Stomach smooth muscle (tissue), 2 donors: Measurements from ENCODE around the gene SLC25A34.

Experiments
- H3K27ac ChIP-seq: one replicate; pipeline ENCODE4 v1.7.0; 2013; ENCODE audit warnings: mild to moderate bottlenecking, low read length, inconsistent platforms
- H3K27me3 ChIP-seq, 2 donors: one replicate each; pipeline ENCODE4 v1.7.0; 2013; ENCODE audit warnings: low read length in 2 of 2; ENCODE audit not compliant: insufficient read depth in 2 of 2, control insufficient read depth in 1 of 2
- H3K36me3 ChIP-seq, 2 donors: one replicate each; pipeline ENCODE4 v1.7.0; 2013; ENCODE audit warnings: low read length in 2 of 2; ENCODE audit not compliant: control insufficient read depth in 2 of 2, insufficient read depth in 2 of 2
- H3K4me1 ChIP-seq: one replicate; pipeline ENCODE4 v1.7.0; 2013; ENCODE audit warnings: low read length; ENCODE audit not compliant: control insufficient read depth, insufficient read depth
- H3K4me3 ChIP-seq, 2 donors: one replicate each; pipeline ENCODE4 v1.7.0; 2013; ENCODE audit warnings: low read length in 2 of 2
- H3K9ac ChIP-seq, 2 donors: one replicate each; pipeline ENCODE4 v1.7.0; 2013; ENCODE audit warnings: low read length in 2 of 2, mild to moderate bottlenecking in 1 of 2
- H3K9me3 ChIP-seq, 2 donors: one replicate each; pipeline ENCODE4 v1.7.0; 2013; ENCODE audit warnings: low read length in 2 of 2; ENCODE audit not compliant: control insufficient read depth in 2 of 2
- donor health status: healthy.
- donor health status: Pancreatic carcinoma.

The SLC25A34 gene

GRCh38 chr1:15740924-15741850 lies 5.1 kb downstream of the SLC25A34 start:
- H3K4me1 ChIP-seq = peaks cover 6% of the 10 kb centered on the region
- H3K9ac ChIP-seq = no peak overlapping the region

GRCh38 chr1:15742339-15742801 lies 6.3 kb downstream of the SLC25A34 start, which contains the start of gene TMEM82:
Gene TMEM82 (plus strand): TSS chr1:15742499. CDS start chr1:15742560, 61 bp downstream.
- H3K27ac ChIP-seq = no peak within 1 kb of the TSS

More at GRCh38 chr1:15740924-15741850, 5.1 kb downstream of the SLC25A34 start:
- H3K9me3 ChIP-seq = no peaks in the 10 kb centered on the region
- H3K27me3 ChIP-seq = no peaks in the 10 kb centered on the region
- H3K4me3 ChIP-seq = no peak overlapping the region
- no peaks in the 10 kb centered on the region for H3K36me3 ChIP-seq
- H3K27ac ChIP-seq = no peak overlapping the region

GRCh38 chr1:15744122-15744679 lies 8.1 kb downstream of the SLC25A34 start:
- Histone ChIP-seq H3K4me1 (peaks cover 7% of the 10 kb centered on the region), H3K4me3 (no peak overlapping the region), H3K27ac (no peak overlapping the region), H3K9me3 (no peaks in the 10 kb centered on the region), H3K9ac (no peak overlapping the region), H3K36me3 (no peaks in the 10 kb centered on the region), H3K27me3 (no peaks in the 10 kb centered on the region)

More at GRCh38 chr1:15742339-15742801, 6.3 kb downstream of the SLC25A34 start, which contains the start of gene TMEM82:
- H3K9me3 ChIP-seq = no peaks in the 10 kb centered on the region
- H3K9ac ChIP-seq = no peak within 1 kb of the TSS
- no peaks in the 10 kb centered on the region for H3K27me3 ChIP-seq
- no peaks in the 10 kb centered on the region for H3K36me3 ChIP-seq
- peaks cover 4% of the 10 kb centered on the region for H3K4me1 ChIP-seq
- no peak within 1 kb of the TSS for H3K4me3 ChIP-seq

- no peaks in the 10 kb centered on the region for H3K27me3 ChIP-seq
- peaks cover 11% of the 10 kb centered on the region for H3K4me1 ChIP-seq
- no peak overlapping the region for H3K27ac ChIP-seq
- no peaks in the 10 kb centered on the region for H3K36me3 ChIP-seq
- no peaks in the 10 kb centered on the region for H3K9me3 ChIP-seq
- no peak overlapping the region for H3K4me3 ChIP-seq
- no peak overlapping the region for H3K9ac ChIP-seq
These were observed 11.3 kb downstream of the SLC25A34 start for GRCh38 chr1:15747378-15747777.

- H3K4me1 ChIP-seq = peaks cover 11% of the 10 kb centered on the region
- no peaks in the 10 kb centered on the region for H3K27me3 ChIP-seq
- no peak overlapping the region for H3K4me3 ChIP-seq
- no peaks in the 10 kb centered on the region for H3K36me3 ChIP-seq
- no peak overlapping the region for H3K27ac ChIP-seq
- H3K9ac ChIP-seq = no peak overlapping the region
- no peaks in the 10 kb centered on the region for H3K9me3 ChIP-seq
These were observed 12.2 kb downstream of the SLC25A34 start for GRCh38 chr1:15748264-15748663.

- Histone ChIP-seq H3K27ac (no peak overlapping the region), H3K4me3 (no peak overlapping the region), H3K4me1 (peaks cover 11% of the 10 kb centered on the region), H3K9me3 (no peaks in the 10 kb centered on the region), H3K27me3 (no peaks in the 10 kb centered on the region), H3K36me3 (no peaks in the 10 kb centered on the region), H3K9ac (no peak overlapping the region)
These were observed 12.8 kb downstream of the SLC25A34 start for GRCh38 chr1:15748690-15749398.

- Histone ChIP-seq H3K36me3 (no peaks in the 10 kb centered on the region), H3K9ac (no peak overlapping the region), H3K27ac (no peak overlapping the region), H3K4me1 (peaks cover 11% of the 10 kb centered on the region), H3K4me3 (no peak overlapping the region), H3K27me3 (no peaks in the 10 kb centered on the region), H3K9me3 (no peaks in the 10 kb centered on the region)
These were observed 13.6 kb downstream of the SLC25A34 start for GRCh38 chr1:15749399-15750291.

GRCh38 chr1:15750924-15751323 lies 14.9 kb downstream of the SLC25A34 start:
- no peak overlapping the region for H3K4me3 ChIP-seq
- peaks cover 11% of the 10 kb centered on the region for H3K4me1 ChIP-seq
- H3K27ac ChIP-seq = no peak overlapping the region

GRCh38 chr1:15751717-15752116 lies 15.7 kb downstream of the SLC25A34 start:
- H3K9me3 ChIP-seq = no peaks in the 10 kb centered on the region
- no peaks in the 10 kb centered on the region for H3K27me3 ChIP-seq
- H3K4me3 ChIP-seq = no peak overlapping the region
- H3K27ac ChIP-seq = no peak overlapping the region
- H3K4me1 ChIP-seq = peaks cover 11% of the 10 kb centered on the region
- H3K36me3 ChIP-seq = no peaks in the 10 kb centered on the region
- no peak overlapping the region for H3K9ac ChIP-seq

More at GRCh38 chr1:15750924-15751323, 14.9 kb downstream of the SLC25A34 start:
- Histone ChIP-seq H3K9ac (no peak overlapping the region), H3K27me3 (no peaks in the 10 kb centered on the region), H3K9me3 (no peaks in the 10 kb centered on the region), H3K36me3 (no peaks in the 10 kb centered on the region)

- no peak overlapping the region for H3K27ac ChIP-seq
These were observed 17.7 kb downstream of the SLC25A34 start for GRCh38 chr1:15753776-15754175.

More at GRCh38 chr1:15753776-15754175, 17.7 kb downstream of the SLC25A34 start:
- no peak overlapping the region for H3K9ac ChIP-seq
- no peaks in the 10 kb centered on the region for H3K36me3 ChIP-seq
- H3K27me3 ChIP-seq = no peaks in the 10 kb centered on the region
- H3K4me3 ChIP-seq = no peak overlapping the region
- H3K4me1 ChIP-seq = peaks cover 19% of the 10 kb centered on the region
- no peaks in the 10 kb centered on the region for H3K9me3 ChIP-seq
